Omental fat pad (tissue), 4 donors: Measurements from ENCODE around the gene FEV. TPM values are rescaled to one million over a fixed set of nuclear protein-coding genes. Genes with fewer than 3 reads are reported as not detected.

Experiments used
- ATAC-seq: fragments of 150-250 bp; one replicate; pipeline ENCODE4 v1.9.1; 2016; ENCODE audit warnings: mild to moderate bottlenecking, moderate library complexity; ENCODE audit not compliant: low FRiP score
- DNase-seq: peaks from one replicate; pipeline ENCODE4 v3.0.0-alpha.2; 2019; ENCODE audit warnings: low spot score
- total RNA-seq, 4 donors: library from RNA; depleted of rRNA; stranded (reverse); fragments of >200 nt; gene quantifications; one replicate each; pipeline ENCODE4 v1.1.0, GENCODE V29; 2016
- TF ChIP-seq, protein P1 (sequence below), 3 donors: fragments of 450-650 bp; IDR thresholded peaks; one replicate each; pipeline ENCODE4 v1.5.1; 2016 to 2017; ENCODE audit warnings: antibody characterized with exemption in 3 of 3, mild to moderate bottlenecking in 3 of 3, moderate library complexity in 2 of 3

Gene FEV
- total RNA-seq, 4 donors from 2014 or later, result not detected

- ATAC-seq (no peak), DNase-seq (no peak)
- TF ChIP-seq, protein P1, sequence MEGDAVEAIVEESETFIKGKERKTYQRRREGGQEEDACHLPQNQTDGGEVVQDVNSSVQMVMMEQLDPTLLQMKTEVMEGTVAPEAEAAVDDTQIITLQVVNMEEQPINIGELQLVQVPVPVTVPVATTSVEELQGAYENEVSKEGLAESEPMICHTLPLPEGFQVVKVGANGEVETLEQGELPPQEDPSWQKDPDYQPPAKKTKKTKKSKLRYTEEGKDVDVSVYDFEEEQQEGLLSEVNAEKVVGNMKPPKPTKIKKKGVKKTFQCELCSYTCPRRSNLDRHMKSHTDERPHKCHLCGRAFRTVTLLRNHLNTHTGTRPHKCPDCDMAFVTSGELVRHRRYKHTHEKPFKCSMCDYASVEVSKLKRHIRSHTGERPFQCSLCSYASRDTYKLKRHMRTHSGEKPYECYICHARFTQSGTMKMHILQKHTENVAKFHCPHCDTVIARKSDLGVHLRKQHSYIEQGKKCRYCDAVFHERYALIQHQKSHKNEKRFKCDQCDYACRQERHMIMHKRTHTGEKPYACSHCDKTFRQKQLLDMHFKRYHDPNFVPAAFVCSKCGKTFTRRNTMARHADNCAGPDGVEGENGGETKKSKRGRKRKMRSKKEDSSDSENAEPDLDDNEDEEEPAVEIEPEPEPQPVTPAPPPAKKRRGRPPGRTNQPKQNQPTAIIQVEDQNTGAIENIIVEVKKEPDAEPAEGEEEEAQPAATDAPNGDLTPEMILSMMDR (IDR thresholded peaks at IDR 0.05), result no peak
Observed at GRCh38 chr2:218992703-218993344, 7.8 kb upstream of the FEV start.

GRCh38 chr2:218992196-218992595 is 7.2 kb upstream of the FEV start:
- TF ChIP-seq, protein P1 (IDR thresholded peaks at IDR 0.05), result no peak
- DNase-seq (no peak), ATAC-seq (no peak)

- no peak for DNase-seq
- ATAC-seq, result no peak
- TF ChIP-seq, protein P1 (IDR thresholded peaks at IDR 0.05), result no peak
Observed at GRCh38 chr2:218991674-218992168, 6.7 kb upstream of the FEV start.

DNA sequence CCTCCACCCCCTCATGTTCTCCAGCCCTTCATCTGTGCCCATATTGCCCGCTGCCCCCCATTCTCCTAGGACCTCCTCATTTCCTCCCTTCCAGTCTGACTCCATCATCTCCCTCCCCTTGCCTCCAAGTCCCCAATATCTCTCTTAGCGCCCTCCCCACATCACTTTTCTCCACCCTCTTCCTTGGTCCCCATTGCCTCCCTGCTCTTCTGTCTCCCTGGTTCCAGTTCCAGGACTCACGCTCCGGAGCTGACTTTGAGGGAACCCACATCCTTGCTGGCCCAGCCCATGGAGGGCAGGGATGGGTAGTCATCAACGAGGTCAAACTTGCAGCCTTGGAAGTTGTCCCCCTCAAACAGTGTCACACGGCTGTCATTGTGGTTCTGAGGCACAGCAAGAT is 5.6 kb upstream of the FEV start:
- no peak for ATAC-seq
- DNase-seq, result no peak
- TF ChIP-seq, protein P1 (IDR thresholded peaks at IDR 0.05), result no peak

DNA sequence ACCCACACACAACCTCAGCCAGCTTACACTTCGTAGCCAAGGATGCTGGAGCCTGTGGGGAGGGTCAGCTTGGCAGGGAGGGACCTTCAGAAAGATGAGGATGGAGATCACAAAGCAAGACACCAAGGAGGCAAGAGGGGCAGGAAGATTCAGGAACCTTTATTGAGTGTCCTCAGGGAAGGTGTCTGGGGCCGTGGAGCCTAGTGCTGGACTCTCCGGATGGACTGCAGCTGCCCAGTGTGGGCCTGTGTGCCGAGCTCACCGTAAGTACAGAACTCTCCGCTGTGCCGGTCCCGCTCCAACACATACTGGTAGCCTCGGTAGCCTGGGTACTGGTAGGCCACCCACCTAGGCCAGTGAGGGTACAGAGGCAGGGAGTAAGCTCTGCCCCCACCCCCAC is 5.1 kb upstream of the FEV start:
- ATAC-seq (no peak), DNase-seq (no peak)
- TF ChIP-seq, protein P1 (IDR thresholded peaks at IDR 0.05), result no peak

DNA sequence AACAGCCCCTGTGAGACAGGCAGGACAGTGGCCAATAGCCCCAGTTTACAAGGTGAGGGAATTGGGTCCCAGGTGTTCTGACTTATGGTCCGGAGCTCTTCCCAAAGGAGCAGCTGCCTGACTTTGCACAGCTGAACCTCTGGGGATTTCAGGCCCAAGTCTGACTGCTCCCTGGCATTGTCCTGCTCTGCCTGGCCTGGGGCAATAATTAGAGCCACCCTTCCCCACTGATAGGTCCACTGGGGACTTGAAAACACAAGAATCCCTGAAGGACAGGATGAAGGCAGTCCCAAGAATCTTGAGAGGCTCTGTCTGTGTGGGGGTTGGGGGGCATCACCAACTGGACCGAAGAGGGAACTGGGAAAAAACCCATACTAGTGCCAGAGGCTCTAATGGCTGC is 3.7 kb upstream of the FEV start:
- TF ChIP-seq, protein P1 (IDR thresholded peaks at IDR 0.05), result no peak
- DNase-seq (no peak), ATAC-seq (no peak)

DNA sequence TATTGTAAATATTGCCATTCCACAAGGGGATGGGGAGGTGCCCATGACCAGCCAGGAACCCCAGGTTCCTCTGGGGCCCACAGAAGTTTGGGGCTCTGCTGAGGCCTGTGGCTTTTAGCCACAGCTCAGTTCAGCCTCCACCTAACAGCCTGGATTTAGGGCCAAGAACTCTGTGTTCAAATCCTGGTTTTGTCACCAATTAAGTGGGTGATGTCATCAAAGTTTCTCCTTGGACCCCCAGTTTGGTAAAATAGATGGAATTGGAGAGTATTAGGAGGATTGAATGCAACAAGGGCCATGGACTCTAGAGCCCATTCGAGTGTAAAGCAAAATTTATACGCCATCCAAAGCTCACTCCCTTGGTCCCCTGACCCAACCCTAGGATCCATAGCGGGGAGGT is 3.2 kb upstream of the FEV start:
- DNase-seq, result no peak

More for the DNA sequence above, 3.2 kb upstream of the FEV start:
- no peak for ATAC-seq
- TF ChIP-seq, protein P1 (IDR thresholded peaks at IDR 0.05), result no peak
